Hepatocyte (in vitro differentiated cells): ENCODE data around the gene ARHGAP6.

Source experiments
- CTCF ChIP-seq: fragments of 200-600 bp; sonication (generic); IDR thresholded peaks from 2 replicates; pipeline ENCODE4 v1.5.1; 2016; ENCODE audit warnings: antibody characterized with exemption, mild to moderate bottlenecking; ENCODE audit not compliant: poor library complexity
- EZH2 ChIP-seq: fragments of 200-600 bp; sonication (generic); IDR thresholded peaks from 2 replicates; pipeline ENCODE4 v1.6.1; 2016; ENCODE audit warnings: antibody characterized with exemption, mild to moderate bottlenecking, borderline replicate concordance

- TF ChIP-seq CTCF (no peak), EZH2 (no peak)
Measured at GRCh38 chrX:11416600-11416999, 249.1 kb downstream of the ARHGAP6 start.
